ENCODE results near the gene P3H3.

DNA sequence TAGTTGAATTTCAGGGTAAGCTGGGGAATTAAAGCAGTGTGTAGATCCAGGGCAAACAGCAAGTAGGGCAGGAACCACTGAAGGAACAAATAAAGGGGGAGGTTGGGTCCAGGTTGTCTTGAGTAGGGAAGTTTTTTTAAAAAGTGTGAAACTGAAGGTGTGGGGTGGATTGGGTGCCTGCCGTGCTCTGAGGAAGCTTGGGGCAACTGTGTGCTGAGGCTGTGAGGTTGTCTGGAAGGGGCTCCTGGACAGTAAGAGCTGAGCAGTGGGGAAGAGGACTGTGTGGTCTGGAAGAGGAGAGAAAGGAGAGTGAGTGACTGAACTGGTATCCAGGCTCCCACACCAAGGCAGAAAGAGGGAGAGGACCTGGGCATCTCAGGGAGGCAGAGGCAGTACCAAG lies 17.4 kb upstream of the P3H3 start:
- TF ChIP-seq, protein P1, sequence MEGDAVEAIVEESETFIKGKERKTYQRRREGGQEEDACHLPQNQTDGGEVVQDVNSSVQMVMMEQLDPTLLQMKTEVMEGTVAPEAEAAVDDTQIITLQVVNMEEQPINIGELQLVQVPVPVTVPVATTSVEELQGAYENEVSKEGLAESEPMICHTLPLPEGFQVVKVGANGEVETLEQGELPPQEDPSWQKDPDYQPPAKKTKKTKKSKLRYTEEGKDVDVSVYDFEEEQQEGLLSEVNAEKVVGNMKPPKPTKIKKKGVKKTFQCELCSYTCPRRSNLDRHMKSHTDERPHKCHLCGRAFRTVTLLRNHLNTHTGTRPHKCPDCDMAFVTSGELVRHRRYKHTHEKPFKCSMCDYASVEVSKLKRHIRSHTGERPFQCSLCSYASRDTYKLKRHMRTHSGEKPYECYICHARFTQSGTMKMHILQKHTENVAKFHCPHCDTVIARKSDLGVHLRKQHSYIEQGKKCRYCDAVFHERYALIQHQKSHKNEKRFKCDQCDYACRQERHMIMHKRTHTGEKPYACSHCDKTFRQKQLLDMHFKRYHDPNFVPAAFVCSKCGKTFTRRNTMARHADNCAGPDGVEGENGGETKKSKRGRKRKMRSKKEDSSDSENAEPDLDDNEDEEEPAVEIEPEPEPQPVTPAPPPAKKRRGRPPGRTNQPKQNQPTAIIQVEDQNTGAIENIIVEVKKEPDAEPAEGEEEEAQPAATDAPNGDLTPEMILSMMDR (IDR thresholded peaks at IDR 0.05): no peak
- TF ChIP-seq POLR2A (IDR thresholded peaks at IDR 0.05): no peak
- TF ChIP-seq POLR2AphosphoS5 (IDR thresholded peaks at IDR 0.05): no peak
